ENCODE results near the gene LRPAP1. TPM values are rescaled to one million over a fixed set of nuclear protein-coding genes. Genes with fewer than 3 reads are reported as not detected.

LRPAP1 gene
- total RNA-seq, 1 donor from 2014 or later = 76.1 TPM

- Mint-ChIP-seq H3K4me1 (no peaks in the 10 kb centered on the region), H3K9me3 (no peaks in the 10 kb centered on the region), H3K27me3 (no peaks in the 10 kb centered on the region), H3K4me3 (no peak overlapping the region), H3K36me3 (ENCODE audit: low read depth) (no peaks in the 10 kb centered on the region), H3K27ac (no peak overlapping the region)
- DNase-seq = no peak
- intact Hi-C loops (cut with micrococcal nuclease) = no loop called here
These were observed 58.9 kb downstream of the LRPAP1 start for GRCh38 chr4:3473181-3473950.

- Mint-ChIP-seq H3K4me3 (no peak overlapping the region), H3K36me3 (ENCODE audit: low read depth) (no peaks in the 10 kb centered on the region), H3K27me3 (no peaks in the 10 kb centered on the region), H3K4me1 (no peaks in the 10 kb centered on the region), H3K27ac (no peak overlapping the region), H3K9me3 (no peaks in the 10 kb centered on the region)
- intact Hi-C loops (cut with micrococcal nuclease) = no loop called here
- DNase-seq = no peak
These were observed 59.6 kb downstream of the LRPAP1 start for GRCh38 chr4:3472411-3473141.

- no peaks in the 10 kb centered on the region for H3K27me3 Mint-ChIP-seq
- H3K4me3 Mint-ChIP-seq = no peak overlapping the region
- no peaks in the 10 kb centered on the region for H3K36me3 Mint-ChIP-seq (ENCODE audit: low read depth)
- H3K9me3 Mint-ChIP-seq = no peaks in the 10 kb centered on the region
- H3K4me1 Mint-ChIP-seq = no peaks in the 10 kb centered on the region
- H3K27ac Mint-ChIP-seq = no peak overlapping the region
- no peak for DNase-seq
- intact Hi-C loops (cut with micrococcal nuclease) = no loop called here
These were observed 60.3 kb downstream of the LRPAP1 start for GRCh38 chr4:3471886-3472285.

- no peak overlapping the region for H3K27ac Mint-ChIP-seq
- intact Hi-C loops (cut with micrococcal nuclease) = no loop called here
These were observed 61.0 kb downstream of the LRPAP1 start for GRCh38 chr4:3471098-3471760.

GRCh38 chr4:3470244-3471097, 61.8 kb downstream of the LRPAP1 start:
- no peak overlapping the region for H3K4me3 Mint-ChIP-seq
- no peaks in the 10 kb centered on the region for H3K27me3 Mint-ChIP-seq
- DNase-seq = no peak
- H3K27ac Mint-ChIP-seq = no peak overlapping the region
- no peaks in the 10 kb centered on the region for H3K36me3 Mint-ChIP-seq (ENCODE audit: low read depth)
- H3K4me1 Mint-ChIP-seq = no peaks in the 10 kb centered on the region
- intact Hi-C loops (cut with micrococcal nuclease) = no loop called here
- no peaks in the 10 kb centered on the region for H3K9me3 Mint-ChIP-seq

More at GRCh38 chr4:3471098-3471760, 61.0 kb downstream of the LRPAP1 start:
- no peaks in the 10 kb centered on the region for H3K9me3 Mint-ChIP-seq
- no peaks in the 10 kb centered on the region for H3K27me3 Mint-ChIP-seq
- no peak for DNase-seq
- H3K4me3 Mint-ChIP-seq = no peak overlapping the region
- H3K4me1 Mint-ChIP-seq = no peaks in the 10 kb centered on the region
- no peaks in the 10 kb centered on the region for H3K36me3 Mint-ChIP-seq (ENCODE audit: low read depth)

GRCh38 chr4:3469386-3470243, 62.6 kb downstream of the LRPAP1 start:
- H3K4me1 Mint-ChIP-seq = no peaks in the 10 kb centered on the region
- DNase-seq = no peak
- no peak overlapping the region for H3K27ac Mint-ChIP-seq
- H3K4me3 Mint-ChIP-seq = no peak overlapping the region
- H3K9me3 Mint-ChIP-seq = no peaks in the 10 kb centered on the region
- no peaks in the 10 kb centered on the region for H3K36me3 Mint-ChIP-seq (ENCODE audit: low read depth)
- no peaks in the 10 kb centered on the region for H3K27me3 Mint-ChIP-seq
- intact Hi-C loops (cut with micrococcal nuclease) = no loop called here

- Mint-ChIP-seq H3K4me1 (no peaks in the 10 kb centered on the region), H3K36me3 (ENCODE audit: low read depth) (no peaks in the 10 kb centered on the region), H3K27me3 (peaks cover 2% of the 10 kb centered on the region), H3K27ac (no peak overlapping the region), H3K4me3 (no peak overlapping the region), H3K9me3 (no peaks in the 10 kb centered on the region)
- intact Hi-C loops (cut with micrococcal nuclease) = no loop called here
- DNase-seq = no peak
These were observed 63.4 kb downstream of the LRPAP1 start for GRCh38 chr4:3468804-3469203.

- H3K36me3 Mint-ChIP-seq (ENCODE audit: low read depth) = no peaks in the 10 kb centered on the region
- H3K4me1 Mint-ChIP-seq = no peaks in the 10 kb centered on the region
- no peak overlapping the region for H3K4me3 Mint-ChIP-seq
- intact Hi-C loops (cut with micrococcal nuclease) = no loop called here
- peaks cover 2% of the 10 kb centered on the region for H3K27me3 Mint-ChIP-seq
- no peak overlapping the region for H3K27ac Mint-ChIP-seq
- H3K9me3 Mint-ChIP-seq = no peaks in the 10 kb centered on the region
- no peak for DNase-seq
These were observed 64.1 kb downstream of the LRPAP1 start for GRCh38 chr4:3468154-3468553.

GRCh38 chr4:3467601-3468031, 64.6 kb downstream of the LRPAP1 start:
- Mint-ChIP-seq H3K27ac (no peak overlapping the region), H3K36me3 (ENCODE audit: low read depth) (no peaks in the 10 kb centered on the region), H3K4me1 (no peaks in the 10 kb centered on the region), H3K27me3 (peaks cover 4% of the 10 kb centered on the region), H3K9me3 (no peaks in the 10 kb centered on the region), H3K4me3 (no peak overlapping the region)
- no peak for DNase-seq
- intact Hi-C loops (cut with micrococcal nuclease) = no loop called here

- H3K4me3 Mint-ChIP-seq = no peak overlapping the region
These were observed 65.3 kb downstream of the LRPAP1 start for GRCh38 chr4:3466691-3467600.

GRCh38 chr4:3465698-3466671, 66.2 kb downstream of the LRPAP1 start:
- no peaks in the 10 kb centered on the region for H3K4me1 Mint-ChIP-seq
- no peak for DNase-seq
- no peak overlapping the region for H3K4me3 Mint-ChIP-seq
- intact Hi-C loops (cut with micrococcal nuclease) = no loop called here
- no peaks in the 10 kb centered on the region for H3K9me3 Mint-ChIP-seq
- H3K27ac Mint-ChIP-seq = no peak overlapping the region
- no peaks in the 10 kb centered on the region for H3K36me3 Mint-ChIP-seq (ENCODE audit: low read depth)
- H3K27me3 Mint-ChIP-seq = peaks cover 11% of the 10 kb centered on the region

More at GRCh38 chr4:3466691-3467600, 65.3 kb downstream of the LRPAP1 start:
- no peaks in the 10 kb centered on the region for H3K9me3 Mint-ChIP-seq
- H3K36me3 Mint-ChIP-seq (ENCODE audit: low read depth) = no peaks in the 10 kb centered on the region
- DNase-seq = no peak
- peaks cover 10% of the 10 kb centered on the region for H3K27me3 Mint-ChIP-seq
- H3K4me1 Mint-ChIP-seq = no peaks in the 10 kb centered on the region
- H3K27ac Mint-ChIP-seq = no peak overlapping the region
- intact Hi-C loops (cut with micrococcal nuclease) = no loop called here
